Stimulated activated naive CD8-positive, alpha-beta T cell treated with anti-CD3 and anti-CD28 coated beads, Interleukin-15, Interleukin-2, amounts not matched to agents 100 U/mL and 50 U/mL, for 24 hours (primary cell): ENCODE results near the gene COL6A1.

Source experiments
- ATAC-seq: fragments of 150-1000 bp; cut with Tn5 transposase; one replicate; pipeline ENCODE4 v1.10.0; 2021
- DNase-seq: peaks from one replicate; pipeline ENCODE4 v3.0.0; 2021

Gene COL6A1, protein sequence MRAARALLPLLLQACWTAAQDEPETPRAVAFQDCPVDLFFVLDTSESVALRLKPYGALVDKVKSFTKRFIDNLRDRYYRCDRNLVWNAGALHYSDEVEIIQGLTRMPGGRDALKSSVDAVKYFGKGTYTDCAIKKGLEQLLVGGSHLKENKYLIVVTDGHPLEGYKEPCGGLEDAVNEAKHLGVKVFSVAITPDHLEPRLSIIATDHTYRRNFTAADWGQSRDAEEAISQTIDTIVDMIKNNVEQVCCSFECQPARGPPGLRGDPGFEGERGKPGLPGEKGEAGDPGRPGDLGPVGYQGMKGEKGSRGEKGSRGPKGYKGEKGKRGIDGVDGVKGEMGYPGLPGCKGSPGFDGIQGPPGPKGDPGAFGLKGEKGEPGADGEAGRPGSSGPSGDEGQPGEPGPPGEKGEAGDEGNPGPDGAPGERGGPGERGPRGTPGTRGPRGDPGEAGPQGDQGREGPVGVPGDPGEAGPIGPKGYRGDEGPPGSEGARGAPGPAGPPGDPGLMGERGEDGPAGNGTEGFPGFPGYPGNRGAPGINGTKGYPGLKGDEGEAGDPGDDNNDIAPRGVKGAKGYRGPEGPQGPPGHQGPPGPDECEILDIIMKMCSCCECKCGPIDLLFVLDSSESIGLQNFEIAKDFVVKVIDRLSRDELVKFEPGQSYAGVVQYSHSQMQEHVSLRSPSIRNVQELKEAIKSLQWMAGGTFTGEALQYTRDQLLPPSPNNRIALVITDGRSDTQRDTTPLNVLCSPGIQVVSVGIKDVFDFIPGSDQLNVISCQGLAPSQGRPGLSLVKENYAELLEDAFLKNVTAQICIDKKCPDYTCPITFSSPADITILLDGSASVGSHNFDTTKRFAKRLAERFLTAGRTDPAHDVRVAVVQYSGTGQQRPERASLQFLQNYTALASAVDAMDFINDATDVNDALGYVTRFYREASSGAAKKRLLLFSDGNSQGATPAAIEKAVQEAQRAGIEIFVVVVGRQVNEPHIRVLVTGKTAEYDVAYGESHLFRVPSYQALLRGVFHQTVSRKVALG

DNA sequence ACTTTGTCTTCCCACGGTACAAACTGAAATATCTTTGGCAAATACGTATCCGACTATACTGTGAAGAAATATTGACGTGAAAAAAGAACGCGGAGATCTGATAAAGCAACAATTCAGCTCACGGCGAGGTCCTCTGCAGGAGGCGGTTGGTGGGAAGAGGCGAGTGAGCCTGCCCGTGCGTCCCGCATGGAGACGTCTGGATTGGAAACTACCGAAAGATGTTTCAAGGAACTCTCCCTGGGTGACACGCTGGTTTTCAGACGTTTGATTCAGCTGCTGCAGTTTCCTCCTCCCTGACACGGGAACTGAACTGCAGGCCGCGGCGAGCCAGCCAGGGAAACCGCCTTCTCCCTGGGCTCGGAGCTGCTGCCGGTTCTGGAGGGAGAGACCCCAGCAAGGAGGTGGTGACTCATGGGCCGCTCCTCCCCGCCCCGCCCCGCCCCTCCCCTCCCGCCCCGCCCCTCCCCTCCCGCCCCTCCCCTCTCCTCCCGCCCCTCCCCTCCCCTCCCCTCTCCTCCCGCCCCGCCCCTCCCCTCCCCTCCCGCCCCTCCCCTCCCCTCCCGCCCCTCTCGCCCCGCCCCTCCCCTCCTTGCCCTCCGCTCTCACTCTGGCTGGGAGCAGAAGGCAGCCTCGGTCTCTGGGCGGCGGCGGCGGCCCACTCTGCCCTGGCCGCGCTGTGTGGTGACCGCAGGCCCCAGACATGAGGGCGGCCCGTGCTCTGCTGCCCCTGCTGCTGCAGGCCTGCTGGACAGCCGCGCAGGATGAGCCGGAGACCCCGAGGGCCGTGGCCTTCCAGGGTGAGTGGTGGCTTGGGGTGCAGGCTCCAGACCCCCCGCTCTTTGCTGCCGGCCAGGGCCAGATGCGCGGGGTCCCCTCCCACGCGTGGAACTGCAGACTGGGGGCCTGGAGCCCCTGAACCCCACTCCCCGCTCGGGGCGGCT, at the start of gene COL6A1:
Gene COL6A1 (plus strand): TSS at position 620 of the 941 bp plus-strand sequence. CDS start 81 bp downstream, at position 701.
- DNase-seq: peak; percentile 66
- ATAC-seq: peak; percentile 56

DNA sequence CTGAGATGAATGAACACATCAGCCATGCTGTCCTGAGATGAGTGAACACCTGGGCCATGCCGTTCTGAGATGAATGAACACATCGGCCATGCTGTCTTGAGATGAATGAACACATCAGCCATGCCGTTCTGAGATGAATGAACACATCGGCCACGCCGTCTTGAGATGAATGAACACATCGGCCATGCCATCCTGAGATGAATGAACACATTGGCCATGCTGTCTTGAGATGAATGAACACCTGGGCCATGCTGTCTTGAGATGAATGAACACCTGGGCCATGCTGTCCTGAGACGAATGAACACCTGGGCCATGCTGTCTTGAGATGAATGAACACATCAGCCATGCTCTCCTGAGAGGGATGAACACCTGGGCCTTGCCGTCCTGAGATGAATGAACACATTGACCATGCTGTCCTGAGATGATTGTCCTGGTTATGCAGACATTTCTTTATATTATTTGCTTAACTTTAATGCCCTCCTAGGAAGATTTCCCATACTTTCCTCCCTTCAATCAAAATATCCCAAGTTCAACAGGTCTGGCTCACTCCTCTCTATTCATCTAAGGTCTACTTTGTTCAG, 48.6 kb upstream of the COL6A1 start:
- DNase-seq (no peak), ATAC-seq (no peak)

DNA sequence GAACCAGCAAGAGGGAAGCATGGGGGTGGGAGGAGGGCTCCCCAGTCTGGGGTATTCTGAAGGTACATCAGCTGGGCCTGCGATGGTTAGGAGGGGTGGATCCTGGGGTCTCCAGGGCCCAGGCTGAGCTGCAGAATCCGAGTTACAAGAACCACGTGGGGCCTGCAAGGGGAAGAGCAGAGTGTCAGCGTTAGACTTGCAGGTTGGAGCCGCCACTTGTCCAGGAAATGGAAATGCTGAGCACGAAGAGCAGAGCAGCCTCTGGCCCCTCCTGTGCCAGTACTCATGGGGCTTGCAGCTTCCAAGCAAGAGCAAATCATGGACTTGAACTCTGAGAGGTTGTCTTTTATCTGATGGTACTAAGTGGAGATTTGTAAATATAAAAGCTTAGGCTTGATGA, 47.5 kb upstream of the COL6A1 start:
- DNase-seq: no peak
- ATAC-seq: no peak

DNA sequence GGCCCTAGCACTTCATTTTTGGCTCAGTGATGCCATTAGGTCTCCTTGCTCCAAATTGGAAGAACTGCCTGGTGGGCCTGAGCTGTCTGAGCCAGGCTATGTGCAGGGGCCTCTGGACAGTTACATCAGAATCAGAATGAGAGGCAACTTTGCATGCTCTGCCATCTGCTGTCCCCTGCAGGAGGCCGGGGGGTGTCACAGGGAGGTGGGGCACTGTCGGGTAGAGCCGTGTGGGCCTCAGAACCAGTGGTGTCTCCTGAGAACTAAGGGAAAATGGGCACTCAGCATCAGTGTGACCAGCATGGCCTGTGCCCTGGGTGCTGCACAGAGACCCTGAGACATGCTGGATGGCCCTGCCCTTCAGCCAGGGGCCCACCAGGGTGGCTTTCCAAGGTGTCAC, 47.0 kb upstream of the COL6A1 start:
- no peak for ATAC-seq

DNA sequence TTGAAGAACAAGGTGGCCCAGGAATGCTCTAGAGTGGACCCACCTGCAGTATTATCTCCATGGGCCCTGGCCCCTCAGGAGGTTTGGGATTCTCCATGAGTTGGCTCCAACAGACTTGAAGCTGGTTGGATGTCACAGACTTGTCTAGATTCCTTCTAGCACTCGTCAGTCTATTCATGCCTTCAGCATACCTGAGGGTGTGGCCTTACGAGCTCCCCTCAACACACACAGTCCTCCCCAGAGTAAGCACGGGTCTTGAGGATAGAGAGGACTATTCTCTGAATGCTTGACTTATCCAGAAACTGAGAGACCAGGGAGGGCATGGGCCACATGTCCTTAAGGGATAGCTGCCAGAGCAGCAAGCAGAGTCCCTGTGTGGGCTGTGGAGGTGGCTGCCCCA, 45.9 kb upstream of the COL6A1 start:
- no peak for ATAC-seq
- DNase-seq: no peak

More for the DNA sequence above, 47.0 kb upstream of the COL6A1 start:
- DNase-seq: no peak

DNA sequence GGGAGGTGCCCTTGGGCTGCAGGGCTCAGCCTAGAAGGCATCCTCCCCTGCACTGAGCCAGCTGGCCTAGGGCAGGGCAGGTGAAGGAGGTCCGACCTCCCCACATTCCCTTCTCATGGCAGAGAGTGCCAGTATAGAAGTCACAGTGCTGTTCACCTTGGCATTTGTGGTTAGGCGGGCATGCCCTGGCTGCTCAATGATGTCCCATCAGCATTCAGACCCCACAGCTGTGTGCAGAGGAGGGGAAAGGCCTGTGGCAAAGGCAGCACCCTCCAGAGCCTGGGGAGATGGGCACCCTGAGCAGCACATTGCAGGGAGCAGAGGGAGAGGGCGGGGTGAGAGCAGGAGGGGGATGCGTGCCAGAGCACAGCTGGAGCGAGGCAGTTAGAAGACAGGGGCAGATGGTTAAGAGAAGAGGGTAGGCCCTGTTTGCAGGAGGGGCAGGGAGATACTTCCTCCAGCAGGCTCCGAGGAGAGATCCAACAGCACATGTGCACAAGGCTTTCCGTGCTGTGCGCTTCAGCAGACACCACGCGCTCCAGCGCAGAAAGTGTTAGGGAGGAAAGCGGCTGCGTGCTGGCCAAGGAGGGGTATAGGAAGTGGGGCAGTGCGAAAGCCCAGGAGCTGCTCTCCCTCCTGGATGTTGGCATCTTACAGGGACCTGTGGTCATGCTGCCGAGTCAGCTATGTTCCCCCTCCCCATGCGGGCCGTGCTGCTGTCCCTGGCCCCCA, 43.7 kb upstream of the COL6A1 start:
- no peak for ATAC-seq

DNA sequence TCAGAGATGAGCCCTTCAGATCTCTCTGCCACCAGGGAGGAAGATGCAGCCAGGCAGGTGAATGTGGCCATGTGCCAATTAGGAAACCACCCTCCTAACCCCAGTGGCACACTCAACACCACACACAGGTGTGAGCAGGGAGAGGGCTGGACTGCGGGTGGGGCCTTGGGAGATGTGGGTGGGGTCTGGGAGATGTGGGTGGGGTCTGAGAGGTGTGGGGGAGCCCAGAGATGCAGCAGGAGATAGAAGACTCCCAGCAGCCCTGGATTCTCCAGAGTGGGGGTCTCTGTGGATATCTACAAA, 43.2 kb upstream of the COL6A1 start:
- DNase-seq (no peak), ATAC-seq (no peak)

More for the DNA sequence above, 43.7 kb upstream of the COL6A1 start:
- no peak for DNase-seq

DNA sequence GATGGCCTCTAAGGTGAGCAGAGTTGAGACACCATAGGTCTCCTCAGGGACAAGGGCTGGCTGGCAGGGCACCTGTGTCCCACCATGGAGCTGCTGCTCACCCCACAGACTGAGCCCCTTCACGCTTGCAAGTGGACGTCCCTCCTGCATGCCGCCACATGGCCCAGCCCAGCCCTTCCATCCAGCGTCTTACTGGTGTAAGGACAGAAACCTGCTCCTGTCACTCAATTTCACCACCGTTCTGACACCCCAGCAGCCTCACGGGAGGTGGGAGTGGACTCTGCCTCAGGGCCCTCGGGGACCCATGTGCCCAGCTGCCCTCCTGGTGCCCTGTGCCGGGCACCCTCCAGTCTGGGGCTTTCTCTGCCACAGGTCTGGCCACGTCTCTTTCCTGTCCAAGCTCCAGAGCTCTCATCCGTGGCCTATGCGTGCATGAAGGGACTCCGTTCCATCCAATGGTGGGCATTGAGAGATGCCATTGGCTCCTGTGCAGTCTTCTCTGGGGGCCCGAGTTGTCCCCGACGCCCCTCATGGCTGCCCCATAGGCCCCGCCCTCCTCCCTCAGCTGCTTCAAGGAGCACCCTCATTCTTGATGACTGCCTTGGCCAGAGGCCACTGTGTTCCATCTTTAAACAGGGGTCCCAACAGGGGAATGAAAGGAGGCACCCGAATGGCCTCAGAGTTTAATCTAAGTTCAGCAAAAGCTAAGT, 42.6 kb upstream of the COL6A1 start:
- no peak for DNase-seq
- ATAC-seq: no peak

DNA sequence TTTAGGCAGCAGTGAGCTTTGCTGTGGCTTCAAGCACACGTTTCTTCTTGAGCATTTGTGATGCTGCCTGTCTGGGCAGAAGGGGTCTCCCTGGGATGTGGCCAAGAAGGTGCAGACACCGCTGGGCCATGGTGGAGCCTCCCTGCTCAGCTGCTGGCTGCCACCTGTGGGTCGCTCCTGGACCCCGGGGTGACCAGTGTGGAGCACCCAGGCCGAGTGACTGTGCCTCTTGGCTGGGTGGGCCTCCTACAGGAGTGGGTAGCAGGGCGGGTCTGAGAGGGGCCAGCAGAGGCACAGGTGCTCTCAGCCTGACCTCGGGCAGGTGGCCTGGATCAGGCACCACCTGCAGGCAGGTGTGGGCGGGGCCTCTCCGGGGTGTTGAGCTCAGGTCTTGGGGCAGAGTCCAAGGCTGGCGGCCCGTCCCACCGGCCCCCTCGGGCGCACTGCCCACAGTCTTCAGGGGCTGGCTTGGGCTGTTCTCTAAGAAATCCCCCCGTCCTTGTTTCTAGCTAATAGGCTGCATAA, 42.0 kb upstream of the COL6A1 start:
- no peak for ATAC-seq
- no peak for DNase-seq

DNA sequence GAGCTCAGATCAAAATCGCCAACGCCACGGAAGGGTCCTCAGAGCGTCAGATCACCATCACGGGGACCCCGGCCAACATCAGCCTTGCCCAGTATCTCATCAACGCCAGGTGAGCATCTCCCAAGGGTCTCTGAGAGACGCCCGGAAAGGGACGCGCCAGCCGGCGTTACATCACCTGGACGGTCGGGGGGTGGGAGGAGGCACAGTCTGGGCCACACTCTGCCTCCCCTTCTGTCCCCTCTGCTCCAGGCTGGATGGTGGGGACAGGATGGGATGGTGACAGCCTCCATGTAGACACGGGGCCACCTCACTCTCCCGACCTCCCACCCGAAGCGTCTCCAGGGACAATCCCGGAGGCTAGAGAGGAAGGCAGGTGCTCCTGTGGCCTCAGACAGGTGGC, 41.5 kb upstream of the COL6A1 start:
- DNase-seq (no peak), ATAC-seq (no peak)

DNA sequence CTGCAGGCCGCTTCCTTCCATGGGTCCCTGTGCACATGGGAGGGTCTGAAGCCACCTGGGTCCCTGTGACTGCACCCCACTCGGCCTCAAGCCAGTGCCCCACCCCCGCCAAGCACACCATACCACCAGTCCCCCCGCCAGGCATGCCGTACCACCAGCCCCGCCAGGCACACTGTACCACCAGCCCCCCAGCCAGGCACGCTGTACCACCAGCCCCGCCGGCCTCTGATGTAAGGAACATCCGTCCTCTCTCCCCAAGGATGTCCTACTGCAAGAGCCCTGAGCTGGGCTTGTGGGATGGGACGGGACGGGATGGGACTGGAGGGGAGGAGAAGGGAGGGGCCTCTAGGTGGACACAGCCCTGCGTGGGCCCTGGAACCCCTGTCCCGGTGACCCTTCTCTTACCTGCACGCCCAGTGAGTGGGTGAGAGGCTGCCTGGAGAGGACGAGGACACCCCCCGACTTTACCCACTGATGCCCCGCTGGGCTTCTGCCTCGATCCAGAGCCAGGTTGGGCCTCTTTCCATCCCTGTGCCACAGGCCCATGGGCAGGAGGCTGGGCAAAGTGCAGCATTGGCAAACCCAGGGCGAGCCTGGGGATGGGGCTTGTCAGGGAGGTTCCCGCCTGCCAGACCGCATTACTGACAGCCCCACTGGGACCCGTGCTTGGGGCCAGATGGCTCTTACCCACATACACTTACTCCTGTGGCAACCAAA, 40.8 kb upstream of the COL6A1 start:
- DNase-seq (no peak), ATAC-seq (no peak)

DNA sequence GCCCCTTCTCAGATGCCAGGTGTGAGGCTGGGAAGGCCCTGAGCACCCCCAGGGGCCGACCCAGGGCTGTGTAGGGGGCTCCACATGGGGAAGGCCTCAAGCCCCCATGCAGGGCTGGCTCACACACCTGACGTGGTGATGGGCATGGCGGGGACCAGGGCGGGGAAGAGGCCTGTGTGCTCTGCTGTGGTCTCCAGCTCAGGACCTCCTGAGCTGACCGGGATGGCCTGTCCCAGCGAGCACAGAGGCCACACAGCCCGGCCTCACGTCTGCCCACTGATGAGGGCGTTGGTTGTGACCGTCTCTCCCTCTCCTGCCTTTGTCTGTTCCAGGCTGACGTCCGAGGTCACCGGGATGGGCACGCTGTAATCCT, 40.2 kb upstream of the COL6A1 start:
- DNase-seq: no peak
- ATAC-seq: no peak

DNA sequence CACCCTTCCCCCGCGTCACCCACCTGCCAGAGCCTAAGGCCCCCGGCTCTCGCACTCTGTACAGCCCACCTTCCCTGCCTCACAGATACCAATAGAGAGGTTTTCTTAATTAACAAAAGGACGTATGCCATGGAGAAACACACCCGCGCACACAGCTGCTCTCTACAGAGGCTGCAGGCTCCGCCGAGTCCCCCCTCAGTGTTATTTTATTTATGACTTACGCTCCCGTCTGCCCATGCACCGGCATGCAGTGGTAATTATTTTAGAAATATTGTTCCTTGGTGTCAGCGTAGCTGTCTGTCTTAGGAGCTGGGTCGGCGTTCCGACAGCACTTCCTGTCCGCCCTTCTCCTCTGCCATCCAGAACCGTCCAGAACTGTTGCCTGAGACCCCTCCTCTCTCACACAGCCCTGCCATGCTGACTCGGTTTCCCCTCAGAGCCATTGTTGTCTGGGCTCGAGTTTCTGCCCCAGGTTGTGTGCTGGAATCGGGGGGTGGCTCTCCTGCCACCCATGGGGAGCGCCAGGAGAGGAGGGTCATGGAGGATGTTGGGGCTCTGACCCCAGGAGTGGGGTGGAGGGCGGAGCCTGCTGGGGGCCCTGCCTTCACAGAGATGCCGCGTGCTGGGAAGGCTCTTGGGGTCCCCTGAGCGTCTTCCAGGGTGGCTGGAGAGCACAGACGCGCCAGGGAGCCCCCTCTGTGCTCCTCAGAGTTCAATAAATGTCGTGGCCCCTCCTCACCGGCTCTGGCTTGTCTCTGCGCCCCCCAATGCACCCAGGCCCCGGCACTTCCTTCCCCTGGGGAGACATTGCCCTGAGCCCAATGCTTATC, 39.6 kb upstream of the COL6A1 start:
- ATAC-seq (no peak), DNase-seq (no peak)

DNA sequence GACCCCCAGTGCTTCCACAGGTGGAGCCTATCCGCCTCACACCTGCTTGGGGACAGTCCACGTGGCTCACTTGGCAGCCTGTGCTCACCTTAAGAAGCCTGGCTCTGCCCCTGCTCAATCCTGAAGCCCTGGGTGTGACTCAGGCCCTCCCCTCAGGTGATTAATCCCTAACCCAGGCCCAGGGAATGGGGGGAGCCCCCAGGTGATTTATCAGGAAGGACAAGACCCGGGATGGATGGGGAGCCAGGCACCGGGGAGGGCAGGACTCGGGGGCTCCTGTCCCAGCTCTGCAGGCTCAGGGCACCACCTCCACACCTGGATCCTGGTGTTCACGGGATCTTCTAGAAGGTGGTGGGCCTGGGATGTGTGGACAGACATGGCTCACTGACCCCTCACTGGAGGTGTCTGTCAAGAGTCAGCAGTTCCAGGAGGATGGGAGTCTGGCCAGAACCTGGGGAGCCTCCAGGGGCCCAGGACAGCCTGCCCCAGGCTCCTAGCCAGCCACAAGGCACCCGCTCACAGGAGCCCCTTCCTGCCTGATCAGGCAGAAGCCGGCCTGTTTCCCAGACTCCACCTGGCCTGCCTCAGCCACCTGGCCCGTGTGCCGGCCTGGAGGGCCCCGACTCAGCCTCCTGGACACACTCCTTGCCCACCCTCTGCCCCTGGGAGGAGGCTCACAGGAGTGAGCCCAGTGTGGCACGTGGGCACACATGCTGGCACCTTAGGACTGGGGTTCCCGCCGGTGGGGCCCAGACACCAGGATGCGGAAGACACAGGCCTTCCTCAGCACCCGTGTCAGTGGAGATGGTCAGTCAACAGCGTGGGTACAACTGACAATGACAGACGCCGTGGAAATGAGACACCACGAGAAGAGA, 38.6 kb upstream of the COL6A1 start:
- DNase-seq (no peak), ATAC-seq (no peak)

DNA sequence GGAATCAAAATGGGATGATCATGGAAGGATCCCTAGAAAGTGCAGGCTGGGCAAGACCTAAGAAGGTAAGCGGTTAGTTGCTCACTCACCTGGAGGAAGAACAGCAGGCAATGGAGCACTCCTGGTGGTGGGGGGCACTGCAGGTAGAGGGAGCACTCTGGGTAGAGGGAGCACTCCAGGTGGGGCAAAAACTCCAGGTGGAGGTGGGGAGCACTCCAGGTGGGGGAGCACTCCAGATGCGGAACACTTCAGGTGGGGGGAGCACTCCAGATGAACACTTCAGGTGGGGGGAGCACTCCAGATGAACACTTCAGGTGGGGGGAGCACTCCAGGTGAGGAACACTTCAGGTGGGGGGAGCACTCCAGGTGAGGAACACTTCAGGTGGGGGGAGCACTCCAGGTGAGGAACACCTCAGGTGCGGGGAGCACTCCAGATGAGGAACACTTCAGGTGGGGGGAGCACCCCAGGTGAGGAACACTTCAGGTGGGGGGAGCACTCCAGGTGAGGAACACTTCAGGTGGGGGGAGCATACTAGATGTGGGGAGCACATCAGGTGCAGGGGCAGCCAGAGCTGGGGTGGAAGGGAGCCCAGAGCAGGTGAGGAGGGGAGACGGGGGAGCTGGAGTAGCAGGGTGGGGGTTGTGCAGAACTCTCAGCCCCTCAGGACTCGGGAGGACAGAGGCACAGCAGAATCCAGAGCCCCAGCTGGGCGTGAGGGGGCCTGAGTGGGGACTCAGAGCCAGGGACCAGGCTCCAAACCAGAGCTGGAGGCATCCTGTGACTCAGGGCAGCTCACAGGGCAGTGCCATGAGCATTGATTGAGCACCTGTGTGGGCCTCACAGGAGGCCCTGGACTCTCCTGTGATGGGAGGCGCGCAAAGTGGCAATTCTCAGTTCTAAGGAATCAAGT, 37.7 kb upstream of the COL6A1 start:
- ATAC-seq: no peak
- no peak for DNase-seq

DNA sequence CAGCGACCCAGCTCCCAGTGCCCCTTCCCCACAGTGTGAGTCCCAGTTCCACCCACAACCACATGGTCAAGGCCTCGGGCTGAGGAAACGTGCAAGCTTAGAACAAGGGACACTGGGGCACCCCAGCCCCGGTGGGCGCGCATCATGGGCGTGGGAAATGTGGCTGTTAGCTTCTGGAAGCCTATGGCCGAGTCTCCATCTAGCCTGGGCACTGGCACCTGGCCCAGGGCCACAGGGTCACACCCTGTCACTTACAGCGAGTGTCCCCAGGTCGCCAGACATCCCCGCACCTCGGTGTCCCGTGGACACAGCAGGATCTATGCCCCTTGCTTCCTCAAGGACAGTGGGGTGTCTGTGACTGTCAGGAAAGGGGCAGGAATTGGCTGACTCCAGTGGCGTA, 37.0 kb upstream of the COL6A1 start:
- DNase-seq (no peak), ATAC-seq (no peak)
